Body of pancreas (tissue), 4 donors: Measurements from ENCODE around the gene CDKN1B.

Experiments
- POLR2A ChIP-seq, 3 donors: fragments of 450-650 bp; IDR thresholded peaks; one replicate each; pipeline ENCODE4 v1.6.1; 2016; ENCODE audit warnings: antibody characterized with exemption in 3 of 3, mild to moderate bottlenecking in 2 of 3
- TF ChIP-seq, protein P1 (sequence below), 7 experiments: fragments of 450-650 bp in 4 of 7; fragments of 200-600 bp in 3 of 7; sonication (generic) in 3 of 7; IDR thresholded peaks; one replicate each; pipeline ENCODE4 v1.5.1; 2016 to 2019; ENCODE audit warnings: antibody characterized with exemption in 7 of 7

DNA sequence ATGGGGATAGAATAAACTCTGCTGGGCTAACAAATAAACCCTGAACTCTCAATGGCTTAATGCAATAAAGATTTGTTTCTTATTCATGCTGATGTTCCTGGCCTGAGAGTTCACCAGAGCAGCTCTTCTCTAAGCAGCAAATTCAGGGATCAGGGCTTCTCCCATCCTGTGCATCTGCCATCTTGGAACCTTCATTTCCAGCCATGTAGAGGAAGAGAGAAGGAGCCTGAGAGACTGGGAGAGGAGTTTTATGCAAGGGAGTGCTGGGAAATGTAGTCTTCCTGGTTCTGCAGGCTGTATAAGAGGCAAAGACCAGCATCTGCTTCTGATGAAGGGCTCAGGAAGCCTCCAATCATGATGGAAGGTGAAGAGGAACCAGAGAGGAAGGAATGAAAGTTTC is 47.7 kb downstream of the CDKN1B start:
- TF ChIP-seq, protein P1, sequence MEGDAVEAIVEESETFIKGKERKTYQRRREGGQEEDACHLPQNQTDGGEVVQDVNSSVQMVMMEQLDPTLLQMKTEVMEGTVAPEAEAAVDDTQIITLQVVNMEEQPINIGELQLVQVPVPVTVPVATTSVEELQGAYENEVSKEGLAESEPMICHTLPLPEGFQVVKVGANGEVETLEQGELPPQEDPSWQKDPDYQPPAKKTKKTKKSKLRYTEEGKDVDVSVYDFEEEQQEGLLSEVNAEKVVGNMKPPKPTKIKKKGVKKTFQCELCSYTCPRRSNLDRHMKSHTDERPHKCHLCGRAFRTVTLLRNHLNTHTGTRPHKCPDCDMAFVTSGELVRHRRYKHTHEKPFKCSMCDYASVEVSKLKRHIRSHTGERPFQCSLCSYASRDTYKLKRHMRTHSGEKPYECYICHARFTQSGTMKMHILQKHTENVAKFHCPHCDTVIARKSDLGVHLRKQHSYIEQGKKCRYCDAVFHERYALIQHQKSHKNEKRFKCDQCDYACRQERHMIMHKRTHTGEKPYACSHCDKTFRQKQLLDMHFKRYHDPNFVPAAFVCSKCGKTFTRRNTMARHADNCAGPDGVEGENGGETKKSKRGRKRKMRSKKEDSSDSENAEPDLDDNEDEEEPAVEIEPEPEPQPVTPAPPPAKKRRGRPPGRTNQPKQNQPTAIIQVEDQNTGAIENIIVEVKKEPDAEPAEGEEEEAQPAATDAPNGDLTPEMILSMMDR (IDR thresholded peaks at IDR 0.05): no peak
- TF ChIP-seq POLR2A (IDR thresholded peaks at IDR 0.05): no peak
